ENCODE results near the gene BCL2. TPM values are rescaled to one million over a fixed set of nuclear protein-coding genes. Genes with fewer than 3 reads are reported as not detected.

BCL2 gene
- total RNA-seq, 1 experiment from 2014 or later: 1.3 TPM

- Histone ChIP-seq H3K4ac (ENCODE audit: low read depth, low read length) (no peak overlapping the region), H2AFZ (ENCODE audit: low read length) (no peak overlapping the region), H4K5ac (ENCODE audit: insufficient read length, low read depth, low read length) (no peak overlapping the region), H3K14ac (ENCODE audit: insufficient read depth, low read length) (no peak overlapping the region), H3K27ac (ENCODE audit: insufficient read length, low read depth, low read length) (no peak overlapping the region), H2BK12ac (ENCODE audit: insufficient read length, low read depth, low read length) (no peak overlapping the region), H3K79me1 (ENCODE audit: insufficient read depth, low read depth, low read length, poor library complexity, severe bottlenecking) (no peaks in the 10 kb centered on the region), H2AK5ac (ENCODE audit: insufficient read length, low read length) (no peak overlapping the region), H3K56ac (ENCODE audit: insufficient read length, low read depth, low read length) (no peak overlapping the region), H4K20me1 (ENCODE audit: control insufficient read depth, insufficient read depth, insufficient read length) (no peaks in the 10 kb centered on the region), H3K9ac (ENCODE audit: extremely low read depth, insufficient read length, low read length) (no peak overlapping the region), H3K18ac (ENCODE audit: insufficient read length, low read depth, low read length) (no peak overlapping the region), H3K79me2 (ENCODE audit: insufficient read depth, low read length) (no peaks in the 10 kb centered on the region), H2BK15ac (ENCODE audit: low read depth, low read length) (no peak overlapping the region), H2BK120ac (ENCODE audit: low read depth, low read length, poor library complexity, severe bottlenecking) (no peak overlapping the region), H3K9me3 (ENCODE audit: control insufficient read depth, low read depth, low read length) (no peaks in the 10 kb centered on the region), H3K4me1 (ENCODE audit: insufficient read depth, low read length) (no peaks in the 10 kb centered on the region; the same call in 1 of the 2 replicates), H3K4me2 (ENCODE audit: insufficient read depth, insufficient read length, low read length) (no peak overlapping the region), H4K91ac (ENCODE audit: insufficient read length, low read depth, low read length) (no peak overlapping the region), H3K23ac (ENCODE audit: insufficient read length, low read depth, low read length) (no peak overlapping the region), H3T11ph (ENCODE audit: low read length) (no peak overlapping the region), H2BK5ac (ENCODE audit: insufficient read length, low read length) (no peak overlapping the region), H4K8ac (replicated peaks; ENCODE audit: insufficient read length, low read depth, low read length) (no peak overlapping the region), H3K27me3 (ENCODE audit: insufficient read depth, low read length) (no peaks in the 10 kb centered on the region), H2BK20ac (ENCODE audit: low read depth, low read length, poor library complexity, severe bottlenecking) (no peak overlapping the region), H3K23me2 (ENCODE audit: insufficient read length, low read depth, low read length, poor library complexity, severe bottlenecking) (no peaks in the 10 kb centered on the region)
- Mint-ChIP-seq H3K9me3 (peaks cover 0 to 3% of the 10 kb centered on the region in 2 experiments; a peak in 2 of 5 replicates), H3K36me3 (ENCODE audit: insufficient read depth in 1 of 3, low read depth in 3 of 3) (no peaks in the 10 kb centered on the region), H3K27me3 (ENCODE audit: low read depth) (no peaks in the 10 kb centered on the region; the same call in 1 of the 2 replicates), H3K4me3 (no peak overlapping the region), H3K27ac (no peak overlapping the region), H3K4me1 (peaks cover 19% of the 10 kb centered on the region in 2 experiments)
- no peak for DNase-seq
- WGBS (ENCODE audit: extremely low coverage, insufficient read length, low lambda C conversion rate): no CpG with 5 or more reads among the region's 7 CpGs
- no peak for TF ChIP-seq CTCF (conservative IDR thresholded peaks at IDR 0.05)
Measured at GRCh38 chr18:63084219-63084618, 235.3 kb downstream of the BCL2 start.

Data from H9 (cell line).